Measurements from ENCODE around the gene CRISPLD2.
"Not testable (repeated sequence)": the region's sequence is repeated elsewhere in the genome, so short reads cannot be mapped to it uniquely, and the experiment has no call there.

Gene CRISPLD2

GRCh38 chr16:84868328-84868727 is 48.5 kb downstream of the CRISPLD2 start:
- no peak for TF ChIP-seq REST (IDR thresholded peaks at IDR 0.05; ENCODE audit: insufficient replicate concordance, low read depth)
- TF ChIP-seq SPI1 (IDR thresholded peaks at IDR 0.05; ENCODE audit: borderline replicate concordance, low read depth), result no peak
- TF ChIP-seq CTCF (IDR thresholded peaks at IDR 0.05; ENCODE audit: insufficient read depth, low read length), result no peak
- H3K4me3 ChIP-seq (replicated peaks; ENCODE audit: insufficient read depth, low read length), result no peak overlapping the region
- H3K27ac ChIP-seq (replicated peaks), result no peak overlapping the region
- H3K27me3 ChIP-seq (ENCODE audit: insufficient read depth, poor library complexity, severe bottlenecking), result peaks cover 2% of the 10 kb centered on the region
- no peak for DNase-seq (ENCODE audit: low read depth in 1 of 2, low spot score in 1 of 2)

GRCh38 chr16:84868829-84869472 is 49.2 kb downstream of the CRISPLD2 start:
- Histone ChIP-seq H3K4me3 (replicated peaks; ENCODE audit: insufficient read depth, low read length) (no peak overlapping the region), H3K27me3 (ENCODE audit: insufficient read depth, poor library complexity, severe bottlenecking) (peaks cover 2% of the 10 kb centered on the region), H3K27ac (replicated peaks) (no peak overlapping the region)
- DNase-seq (ENCODE audit: low read depth in 1 of 2, low spot score in 1 of 2), result no peak
- no peak for TF ChIP-seq CTCF (IDR thresholded peaks at IDR 0.05; ENCODE audit: insufficient read depth, low read length)
- TF ChIP-seq SPI1 (IDR thresholded peaks at IDR 0.05; ENCODE audit: borderline replicate concordance, low read depth), result no peak
- TF ChIP-seq POLR2AphosphoS5 (IDR thresholded peaks at IDR 0.05; ENCODE audit: low read depth), result no peak
- no peak for TF ChIP-seq GABPA (IDR thresholded peaks at IDR 0.05; ENCODE audit: low read depth)
- no peak for TF ChIP-seq REST (IDR thresholded peaks at IDR 0.05; ENCODE audit: insufficient replicate concordance, low read depth)

- Histone ChIP-seq H3K27me3 (ENCODE audit: insufficient read depth, poor library complexity, severe bottlenecking) (peaks cover 2% of the 10 kb centered on the region), H3K4me3 (replicated peaks; ENCODE audit: insufficient read depth, low read length) (no peak overlapping the region), H3K27ac (replicated peaks) (no peak overlapping the region)
- TF ChIP-seq CTCF (IDR thresholded peaks at IDR 0.05; ENCODE audit: insufficient read depth, low read length) (no peak), POLR2AphosphoS5 (IDR thresholded peaks at IDR 0.05; ENCODE audit: low read depth) (no peak), SPI1 (IDR thresholded peaks at IDR 0.05; ENCODE audit: borderline replicate concordance, low read depth) (no peak), GABPA (IDR thresholded peaks at IDR 0.05; ENCODE audit: low read depth) (no peak), REST (IDR thresholded peaks at IDR 0.05; ENCODE audit: insufficient replicate concordance, low read depth) (no peak)
- no peak for DNase-seq (ENCODE audit: low read depth in 1 of 2, low spot score in 1 of 2)
These were observed 49.7 kb downstream of the CRISPLD2 start for GRCh38 chr16:84869473-84869845.

GRCh38 chr16:84872971-84873370 is 53.2 kb downstream of the CRISPLD2 start:
- not testable (repeated sequence) for DNase-seq (ENCODE audit: low read depth in 1 of 2, low spot score in 1 of 2); H3K27ac ChIP-seq (replicated peaks); H3K27me3 ChIP-seq (ENCODE audit: insufficient read depth, poor library complexity, severe bottlenecking); H3K4me3 ChIP-seq (replicated peaks; ENCODE audit: insufficient read depth, low read length)

Data from HL-60 (cell line).